B cell (primary cell): ENCODE measurements around the gene WAC. TPM values are rescaled to one million over a fixed set of nuclear protein-coding genes. Genes with fewer than 3 reads are reported as not detected.
A peak's percentile ranks its signal among the peaks of the same experiment; 100 is the strongest.

Experiments used
- ATAC-seq: fragments of 200-7000 bp; cut with Tn5 transposase; one replicate; pipeline ENCODE4 v1.10.0; 2021; ENCODE audit warnings: low read depth, mild to moderate bottlenecking, moderate number of reproducible peaks, moderate library complexity
- CTCF ChIA-PET: fragments of 350-600 bp; sonication (Branson Sonifier 250); formaldehyde crosslinking; loops from one replicate; lab custom pipeline; 2021; ENCODE audit warnings: antibody characterized with exemption, inconsistent platforms; lab: Charles Lee
- POLR2A ChIA-PET: fragments of 350-600 bp; sonication (Branson Sonifier 250); formaldehyde crosslinking; loops from one replicate; lab custom pipeline; 2021; ENCODE audit warnings: antibody characterized with exemption; lab: Charles Lee
- DNase-seq: peaks from one replicate; pipeline ENCODE4 v3.0.0; 2013
- H2AFZ ChIP-seq: 2 replicates; pipeline ENCODE4 v1.6.1; 2012; ENCODE audit warnings: mild to moderate bottlenecking, low read depth, low read length; ENCODE audit not compliant: insufficient read depth, poor library complexity, severe bottlenecking
- H3K27ac ChIP-seq, 2 donors: 1 replicate in 1 of 2; 2 replicates in 1 of 2; pipeline ENCODE4 v1.5.1; 2012 to 2013; ENCODE audit warnings: low read length in 2 of 2, mild to moderate bottlenecking in 2 of 2, moderate library complexity in 1 of 2
- H3K27me3 ChIP-seq, 4 experiments: fragments of 200-600 bp in 1 of 4; sonication (generic) in 1 of 4; replicated peaks in 1 of 4; 1 replicate in 2 of 4; 2 replicates in 2 of 4; pipeline versions ENCODE4 v1.6.1 to v1.7.0; 2013 to 2016; ENCODE audit warnings: low read length in 3 of 4, mild to moderate bottlenecking in 2 of 4, mixed read lengths in 1 of 4, moderate library complexity in 1 of 4; ENCODE audit not compliant: insufficient read depth in 4 of 4, control insufficient read depth in 3 of 4; ENCODE audit errors: control extremely low read depth in 1 of 4
- H3K36me3 ChIP-seq, 2 experiments: replicated peaks in 1 of 2; 1 replicate in 1 of 2; 2 replicates in 1 of 2; pipeline versions ENCODE4 v1.6.1 to v1.7.1; 2013; ENCODE audit warnings: low read length in 1 of 2; ENCODE audit not compliant: insufficient read depth in 2 of 2, control insufficient read depth in 1 of 2; ENCODE audit errors: control extremely low read depth in 1 of 2, extremely low read depth in 1 of 2
- H3K4me1 ChIP-seq, 2 donors: fragments of 200-600 bp in 1 of 2; sonication (generic) in 1 of 2; 1 replicate in 1 of 2; 2 replicates in 1 of 2; pipeline versions ENCODE4 v1.5.1 to v1.6.1; 2013 to 2017; ENCODE audit warnings: low read length in 2 of 2; ENCODE audit not compliant: control insufficient read depth in 2 of 2, insufficient read depth in 2 of 2
- H3K4me2 ChIP-seq: replicated peaks from 2 replicates; pipeline ENCODE3; 2012; ENCODE audit warnings: mild to moderate bottlenecking, low read depth, low read length; ENCODE audit not compliant: poor library complexity, severe bottlenecking
- H3K4me3 ChIP-seq, 5 experiments: fragments of 200-600 bp in 1 of 5; sonication (generic) in 1 of 5; 1 replicate in 3 of 5; 2 replicates in 2 of 5; pipeline versions ENCODE4 v1.5.1 to v1.7.0; 2011 to 2016; ENCODE audit warnings: low read length in 4 of 5, mild to moderate bottlenecking in 4 of 5, low read depth in 2 of 5, control low read depth in 1 of 5, moderate library complexity in 1 of 5; ENCODE audit not compliant: insufficient read depth in 1 of 5; ENCODE audit errors: control extremely low read depth in 1 of 5, extremely low read depth in 1 of 5
- H3K79me2 ChIP-seq: fragments of 200-600 bp; sonication (generic); one replicate; pipeline ENCODE4 v1.6.0; 2016; ENCODE audit warnings: low read length; ENCODE audit not compliant: control insufficient read depth, insufficient read depth
- H3K9ac ChIP-seq: fragments of 200-600 bp; sonication (generic); 2 replicates; pipeline ENCODE4 v1.6.1; 2017; ENCODE audit warnings: mild to moderate bottlenecking, low read length, moderate library complexity
- H3K9me3 ChIP-seq, 3 donors: one replicate each; pipeline versions ENCODE4 v1.6.1 to v1.7.1; 2013; ENCODE audit warnings: low read length in 2 of 3; ENCODE audit not compliant: control insufficient read depth in 2 of 3, insufficient read depth in 1 of 3; ENCODE audit errors: control extremely low read depth in 1 of 3
- H4K20me1 ChIP-seq: 2 replicates; pipeline ENCODE4 v1.6.0; 2012; ENCODE audit warnings: mild to moderate bottlenecking, low read length; ENCODE audit not compliant: insufficient read depth, control insufficient read depth, poor library complexity, severe bottlenecking
- H3K27ac Mint-ChIP-seq: one replicate; pipeline ENCODE4 v1.8.0; 2021; ENCODE audit warnings: mixed read lengths
- H3K27me3 Mint-ChIP-seq: one replicate; pipeline ENCODE4 v1.8.0; 2021; ENCODE audit warnings: mixed read lengths
- H3K4me1 Mint-ChIP-seq: one replicate; pipeline ENCODE4 v1.8.0; 2021; ENCODE audit warnings: mixed read lengths
- H3K4me3 Mint-ChIP-seq: one replicate; pipeline ENCODE4 v1.8.0; 2021; ENCODE audit warnings: mixed read lengths
- H3K9me3 Mint-ChIP-seq: one replicate; pipeline ENCODE4 v1.8.0; 2022; ENCODE audit warnings: mixed read lengths; ENCODE audit not compliant: insufficient read depth
- EZH2 ChIP-seq: IDR thresholded peaks from 2 replicates; pipeline ENCODE4 v1.6.1; 2012; ENCODE audit warnings: borderline replicate concordance, low read depth, mild to moderate bottlenecking, moderate library complexity, low read length; ENCODE audit not compliant: insufficient read depth, poor library complexity, severe bottlenecking
- WGBS: methylation state at CpG from one replicate; pipeline ENCODE4 v1.1.5; 2013; ENCODE audit warnings: missing lambda C conversion rate; ENCODE audit not compliant: insufficient coverage; 5-methylcytosine and 5-hydroxymethylcytosine counted together
- intact Hi-C: fragments of 100-400 bp; cut with micrococcal nuclease; formaldehyde crosslinking; loops from one replicate; pipeline ENCODE4 v1.10.0; 2022
- polyA plus RNA-seq: library from polyadenylated mRNA; depleted of rRNA; stranded (reverse); fragments of >200 nt; gene quantifications from 2 replicates; pipeline ENCODE4 v1.2.3, GENCODE V29; 2012
- total RNA-seq, 2 donors: library from RNA; stranded (reverse); fragments of 120-200 nt in 1 of 2; gene quantifications; 1 replicate in 1 of 2; 2 replicates in 1 of 2; pipeline versions ENCODE4 v1.2.3 to v1.2.4, GENCODE V29; 2013 to 2022
- TF ChIP-seq, protein P1 (sequence below): fragments of 200-600 bp; IDR thresholded peaks from one replicate; pipeline ENCODE4 v1.8.0; 2022; ENCODE audit warnings: antibody characterized with exemption, mild to moderate bottlenecking

The WAC gene
- total and polyA plus RNA-seq, 2 donors (not counting 1 experiment from before 2014, with no cell fraction given): 77.4 to 196 TPM

DNA sequence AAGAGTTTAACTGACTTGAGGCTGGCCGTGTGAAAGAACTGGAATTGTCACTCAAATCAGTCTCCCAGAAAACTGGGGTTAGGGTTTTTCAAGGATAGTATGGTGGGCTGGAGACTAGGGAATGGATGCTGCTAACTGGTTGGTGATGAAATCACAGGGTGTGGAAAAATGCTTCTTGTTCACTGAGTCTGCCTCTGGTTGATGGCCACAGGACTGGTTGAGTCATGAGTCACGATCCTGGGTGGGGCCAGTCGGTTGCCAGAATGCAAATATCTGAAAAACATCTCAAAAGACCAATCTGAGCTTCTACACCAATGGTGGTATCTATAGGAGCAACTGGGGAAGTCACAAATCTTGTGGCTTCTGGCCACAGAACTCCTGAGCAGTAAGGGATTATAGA is 128.1 kb downstream of the WAC start:
- peaks cover 29% of the 10 kb centered on the region for H3K27me3 Mint-ChIP-seq
- DNase-seq: no peak
- H3K27ac ChIP-seq: no peak overlapping the region
- H3K36me3 ChIP-seq: no peaks in the 10 kb centered on the region
- no peaks in the 10 kb centered on the region for H3K4me1 ChIP-seq
- no peak overlapping the region for H3K4me3 Mint-ChIP-seq
- intact Hi-C loops: loop anchor here (5.0 kb wide), 1 partner anchor 931 kb away; no protein-coding TSS in a partner anchor
- no peaks in the 10 kb centered on the region for H3K79me2 ChIP-seq
- no peaks in the 10 kb centered on the region for H3K9me3 ChIP-seq
- H4K20me1 ChIP-seq: no peaks in the 10 kb centered on the region
- no peak overlapping the region for H3K4me2 ChIP-seq
- no peak for ATAC-seq
- no peak overlapping the region for H3K9ac ChIP-seq
- POLR2A ChIA-PET: no interaction called here
- TF ChIP-seq, protein P1, sequence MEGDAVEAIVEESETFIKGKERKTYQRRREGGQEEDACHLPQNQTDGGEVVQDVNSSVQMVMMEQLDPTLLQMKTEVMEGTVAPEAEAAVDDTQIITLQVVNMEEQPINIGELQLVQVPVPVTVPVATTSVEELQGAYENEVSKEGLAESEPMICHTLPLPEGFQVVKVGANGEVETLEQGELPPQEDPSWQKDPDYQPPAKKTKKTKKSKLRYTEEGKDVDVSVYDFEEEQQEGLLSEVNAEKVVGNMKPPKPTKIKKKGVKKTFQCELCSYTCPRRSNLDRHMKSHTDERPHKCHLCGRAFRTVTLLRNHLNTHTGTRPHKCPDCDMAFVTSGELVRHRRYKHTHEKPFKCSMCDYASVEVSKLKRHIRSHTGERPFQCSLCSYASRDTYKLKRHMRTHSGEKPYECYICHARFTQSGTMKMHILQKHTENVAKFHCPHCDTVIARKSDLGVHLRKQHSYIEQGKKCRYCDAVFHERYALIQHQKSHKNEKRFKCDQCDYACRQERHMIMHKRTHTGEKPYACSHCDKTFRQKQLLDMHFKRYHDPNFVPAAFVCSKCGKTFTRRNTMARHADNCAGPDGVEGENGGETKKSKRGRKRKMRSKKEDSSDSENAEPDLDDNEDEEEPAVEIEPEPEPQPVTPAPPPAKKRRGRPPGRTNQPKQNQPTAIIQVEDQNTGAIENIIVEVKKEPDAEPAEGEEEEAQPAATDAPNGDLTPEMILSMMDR: no peak
- no peak for TF ChIP-seq EZH2
- WGBS: 93% methylated on average over 1 of the region's 3 CpGs
- no peak overlapping the region for H3K4me3 ChIP-seq
- no peak overlapping the region for H3K27ac Mint-ChIP-seq
- peaks cover 0 to 12% (median 5%) of the 10 kb centered on the region in 4 experiments for H3K27me3 ChIP-seq
- H3K9me3 Mint-ChIP-seq: no peaks in the 10 kb centered on the region
- CTCF ChIA-PET: interaction anchor here (0.6 to 3.7 kb wide), 2 partner anchors 331 to 787 kb away, joined by 3 to 29 read pairs; no protein-coding TSS in a partner anchor
- no peak overlapping the region for H2AFZ ChIP-seq
- no peaks in the 10 kb centered on the region for H3K4me1 Mint-ChIP-seq

DNA sequence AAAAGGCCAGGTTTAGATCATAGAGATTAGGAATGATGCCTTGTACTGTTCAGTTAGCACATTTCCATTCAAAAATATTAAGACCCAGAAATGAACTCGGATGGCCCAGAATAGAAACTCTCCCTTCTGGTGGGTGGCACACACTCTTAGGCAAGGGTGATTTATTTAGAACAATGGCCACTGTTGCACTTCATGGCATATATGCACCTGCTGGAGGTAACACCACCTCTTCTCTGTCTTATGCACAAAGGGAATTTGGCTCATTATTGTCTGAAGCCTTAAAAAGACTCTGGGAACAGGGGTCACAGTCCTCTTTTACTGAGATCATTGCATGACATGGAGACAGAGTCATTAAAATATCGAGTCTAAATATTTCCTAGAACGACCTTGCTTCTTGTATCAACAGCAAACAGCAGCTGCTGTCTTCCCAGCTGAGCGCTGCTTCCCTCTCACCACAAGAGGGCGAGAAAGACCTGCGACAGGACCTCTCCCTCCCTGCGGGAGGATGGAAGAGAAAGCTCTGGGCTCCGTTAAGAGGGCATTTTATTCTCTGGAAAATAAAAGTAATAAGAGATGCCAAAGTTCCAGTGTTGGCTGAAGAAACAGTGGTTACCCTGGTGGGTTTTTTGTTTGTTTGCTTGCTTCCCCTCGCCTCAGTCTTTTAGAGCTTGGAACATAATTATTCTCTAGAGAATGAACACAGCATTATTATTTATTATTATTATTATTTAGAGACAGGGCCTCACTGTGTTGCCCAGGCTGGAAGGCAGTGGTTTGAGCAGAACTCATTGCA is 130.9 kb downstream of the WAC start:
- ATAC-seq (peak; percentile 82), DNase-seq (peak; percentile 75)
- no peak overlapping the region for H3K9ac ChIP-seq
- POLR2A ChIA-PET: no interaction called here
- peaks cover 46% of the 10 kb centered on the region for H3K27me3 Mint-ChIP-seq
- no peaks in the 10 kb centered on the region for H4K20me1 ChIP-seq
- H2AFZ ChIP-seq: peak overlapping the region; percentile 13
- peaks cover 0 to 36% (median 25%) of the 10 kb centered on the region in 4 experiments for H3K27me3 ChIP-seq
- H3K4me1 Mint-ChIP-seq: peaks cover 6% of the 10 kb centered on the region
- no peaks in the 10 kb centered on the region for H3K79me2 ChIP-seq
- no peak overlapping the region for H3K4me3 ChIP-seq
- no peaks in the 10 kb centered on the region for H3K36me3 ChIP-seq
- 22% methylated on average over 3 of the region's 9 CpGs for WGBS
- peaks cover 0 to under 1% (median 0%) of the 10 kb centered on the region in 3 donors for H3K9me3 ChIP-seq
- H3K4me3 Mint-ChIP-seq: no peak overlapping the region
- intact Hi-C loops: loop anchor here (5.0 kb wide), 1 partner anchor 929 kb away; no protein-coding TSS in a partner anchor
- no peak overlapping the region for H3K4me2 ChIP-seq
- TF ChIP-seq EZH2: no peak
- TF ChIP-seq, protein P1: peak; percentile 93
- H3K27ac ChIP-seq: no peak overlapping the region
- CTCF ChIA-PET: interaction anchor here (0.6 to 3.7 kb wide), 26 partner anchors 8 to 850 kb away, joined by 3 to 29 read pairs (median 4); partner anchors contain the start of gene BAMBI
- no peak overlapping the region for H3K27ac Mint-ChIP-seq
- H3K9me3 Mint-ChIP-seq: no peaks in the 10 kb centered on the region
- peaks cover 9 to 12% of the 10 kb centered on the region in 2 donors for H3K4me1 ChIP-seq
